ENCODE results near the gene MT4. TPM values are rescaled to one million over a fixed set of nuclear protein-coding genes. Genes with fewer than 3 reads are reported as not detected.
"Not testable (repeated sequence)": the region's sequence is repeated elsewhere in the genome, so short reads cannot be mapped to it uniquely, and the experiment has no call there.

Gene MT4
- total RNA-seq, 1 donor from 2014 or later: not detected

DNA sequence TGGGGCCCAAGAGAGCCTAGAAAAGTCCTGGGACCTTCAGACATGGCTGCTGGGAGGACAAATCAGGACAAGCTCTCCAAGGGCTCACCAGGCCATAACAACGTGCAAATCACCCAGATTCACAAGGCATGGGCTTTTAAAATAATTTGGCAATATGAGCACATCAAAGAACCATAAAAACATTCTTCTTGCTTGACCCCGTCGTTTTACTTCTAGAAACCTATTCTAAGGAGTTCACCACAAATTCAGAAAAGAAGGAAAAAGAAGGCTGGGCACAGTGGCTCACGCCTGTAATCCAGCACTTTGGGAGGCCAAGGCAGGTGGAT lies 12.4 kb downstream of the MT4 start:
- Histone ChIP-seq H3K4me3 (ENCODE audit: low read depth, low read length) (no peak overlapping the region), H3K36me3 (ENCODE audit: control insufficient read depth, insufficient read depth, low read length) (no peaks in the 10 kb centered on the region), H3K27me3 (ENCODE audit: control insufficient read depth, insufficient read depth, low read length) (no peaks in the 10 kb centered on the region)
- TF ChIP-seq, protein P1, sequence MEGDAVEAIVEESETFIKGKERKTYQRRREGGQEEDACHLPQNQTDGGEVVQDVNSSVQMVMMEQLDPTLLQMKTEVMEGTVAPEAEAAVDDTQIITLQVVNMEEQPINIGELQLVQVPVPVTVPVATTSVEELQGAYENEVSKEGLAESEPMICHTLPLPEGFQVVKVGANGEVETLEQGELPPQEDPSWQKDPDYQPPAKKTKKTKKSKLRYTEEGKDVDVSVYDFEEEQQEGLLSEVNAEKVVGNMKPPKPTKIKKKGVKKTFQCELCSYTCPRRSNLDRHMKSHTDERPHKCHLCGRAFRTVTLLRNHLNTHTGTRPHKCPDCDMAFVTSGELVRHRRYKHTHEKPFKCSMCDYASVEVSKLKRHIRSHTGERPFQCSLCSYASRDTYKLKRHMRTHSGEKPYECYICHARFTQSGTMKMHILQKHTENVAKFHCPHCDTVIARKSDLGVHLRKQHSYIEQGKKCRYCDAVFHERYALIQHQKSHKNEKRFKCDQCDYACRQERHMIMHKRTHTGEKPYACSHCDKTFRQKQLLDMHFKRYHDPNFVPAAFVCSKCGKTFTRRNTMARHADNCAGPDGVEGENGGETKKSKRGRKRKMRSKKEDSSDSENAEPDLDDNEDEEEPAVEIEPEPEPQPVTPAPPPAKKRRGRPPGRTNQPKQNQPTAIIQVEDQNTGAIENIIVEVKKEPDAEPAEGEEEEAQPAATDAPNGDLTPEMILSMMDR (IDR thresholded peaks at IDR 0.05; ENCODE audit: insufficient read depth, low read length, severe bottlenecking): no peak
- no peak for DNase-seq (ENCODE audit: low read depth)
- FAIRE-seq: no peak

DNA sequence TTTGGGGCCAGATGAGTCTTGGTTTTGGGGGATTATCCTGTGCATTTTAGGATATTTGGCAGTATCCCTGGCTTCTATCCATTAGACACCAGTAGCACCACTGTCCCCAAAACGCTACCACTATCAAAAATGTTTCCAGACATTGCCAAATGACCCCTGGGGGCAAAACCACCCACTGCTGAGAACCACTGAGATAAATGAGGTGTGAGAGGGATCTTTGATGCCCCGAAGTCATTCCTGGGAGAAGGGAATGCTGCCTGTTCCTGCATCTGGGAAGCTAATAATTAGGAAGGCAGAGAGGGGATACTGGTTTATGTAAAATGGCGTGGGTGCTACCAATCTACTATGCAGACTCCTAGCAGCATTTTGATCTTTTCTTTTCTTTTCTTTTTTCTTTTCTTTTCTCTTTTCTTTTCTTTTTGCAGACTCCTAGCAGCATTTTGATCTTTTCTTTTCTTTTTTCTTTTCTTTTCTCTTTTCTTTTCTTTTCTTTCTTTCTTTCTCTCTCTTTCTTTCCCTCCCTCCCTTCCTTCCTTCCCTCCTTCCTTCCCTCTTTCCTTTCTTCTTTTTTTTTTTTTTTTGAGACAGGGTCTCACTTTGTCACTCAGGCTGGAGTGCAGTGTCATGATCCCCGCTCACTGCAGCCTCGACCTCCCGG lies 15.6 kb downstream of the MT4 start:
- TF ChIP-seq, protein P1 (IDR thresholded peaks at IDR 0.05; ENCODE audit: insufficient read depth, low read length, severe bottlenecking): no peak
- H3K4me3 ChIP-seq (ENCODE audit: low read depth, low read length): no peak overlapping the region
- FAIRE-seq: no peak
- no peaks in the 10 kb centered on the region for H3K36me3 ChIP-seq (ENCODE audit: control insufficient read depth, insufficient read depth, low read length)
- DNase-seq (ENCODE audit: low read depth): no peak
- H3K27me3 ChIP-seq (ENCODE audit: control insufficient read depth, insufficient read depth, low read length): no peaks in the 10 kb centered on the region

DNA sequence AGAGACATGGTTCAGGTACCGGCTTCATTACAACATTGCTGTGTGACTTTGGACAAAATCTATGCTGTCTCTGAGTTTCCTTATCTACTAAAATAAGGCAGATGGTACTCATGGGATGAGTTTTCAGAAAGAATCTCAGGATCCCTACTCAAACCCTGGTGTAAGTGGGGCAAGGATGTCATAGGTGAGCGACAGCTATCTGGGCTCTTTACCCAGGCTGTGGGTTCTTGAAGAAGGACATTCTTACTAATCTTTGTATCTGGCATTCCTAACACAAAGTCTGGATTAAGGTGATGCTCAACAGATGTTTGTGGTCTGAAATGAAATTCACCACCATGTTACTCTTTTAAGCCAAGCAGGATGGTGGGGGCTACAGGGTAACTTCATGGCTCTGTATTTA lies 18.0 kb downstream of the MT4 start:
- DNase-seq (ENCODE audit: low read depth); H3K36me3 ChIP-seq (ENCODE audit: control insufficient read depth, insufficient read depth, low read length); H3K4me3 ChIP-seq (ENCODE audit: low read depth, low read length); FAIRE-seq; H3K27me3 ChIP-seq (ENCODE audit: control insufficient read depth, insufficient read depth, low read length): not testable (repeated sequence)

DNA sequence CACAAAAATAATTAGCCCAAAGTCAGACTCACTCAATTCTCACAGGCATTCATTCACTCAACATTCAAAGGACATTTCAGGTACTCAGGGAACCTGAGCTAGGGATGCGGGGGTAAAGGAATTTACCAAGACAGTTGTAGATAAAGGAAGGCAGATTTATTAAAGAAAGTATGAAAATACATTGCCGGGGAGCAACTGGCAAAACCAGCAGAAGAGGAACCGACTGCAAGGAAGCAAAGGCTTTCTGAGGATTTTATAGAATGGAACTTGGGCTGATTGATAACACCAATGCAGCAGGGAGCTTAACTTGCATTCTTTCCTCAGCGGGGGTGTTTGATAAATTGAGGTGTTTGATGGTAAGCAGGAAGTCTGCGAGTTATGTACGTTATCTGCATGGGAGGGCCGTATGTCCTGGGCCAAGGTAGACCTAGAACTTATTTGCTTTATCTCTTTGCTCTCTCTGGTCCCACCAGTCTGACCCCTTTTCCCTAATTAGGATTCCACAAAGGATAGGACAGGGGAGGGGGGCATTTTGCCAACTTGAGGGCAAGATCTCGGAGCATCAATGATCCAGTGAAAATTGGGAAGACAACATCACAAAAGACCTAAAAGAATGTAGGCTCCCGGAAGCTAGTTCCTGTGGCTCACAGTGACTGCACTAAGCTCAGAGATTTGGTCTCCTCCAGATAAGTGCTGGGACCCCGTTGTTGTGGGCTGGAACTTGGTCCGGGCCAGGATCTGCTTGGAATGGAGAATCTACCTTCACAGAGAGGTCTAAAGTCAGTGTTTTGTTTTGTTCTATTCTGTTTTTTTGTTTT lies 18.7 kb downstream of the MT4 start:
- no peak for DNase-seq (ENCODE audit: low read depth)
- no peak overlapping the region for H3K4me3 ChIP-seq (ENCODE audit: low read depth, low read length)
- TF ChIP-seq, protein P1 (IDR thresholded peaks at IDR 0.05; ENCODE audit: insufficient read depth, low read length, severe bottlenecking): no peak
- H3K36me3 ChIP-seq (ENCODE audit: control insufficient read depth, insufficient read depth, low read length): no peaks in the 10 kb centered on the region
- H3K27me3 ChIP-seq (ENCODE audit: control insufficient read depth, insufficient read depth, low read length): peaks cover 5% of the 10 kb centered on the region
- FAIRE-seq: no peak

DNA sequence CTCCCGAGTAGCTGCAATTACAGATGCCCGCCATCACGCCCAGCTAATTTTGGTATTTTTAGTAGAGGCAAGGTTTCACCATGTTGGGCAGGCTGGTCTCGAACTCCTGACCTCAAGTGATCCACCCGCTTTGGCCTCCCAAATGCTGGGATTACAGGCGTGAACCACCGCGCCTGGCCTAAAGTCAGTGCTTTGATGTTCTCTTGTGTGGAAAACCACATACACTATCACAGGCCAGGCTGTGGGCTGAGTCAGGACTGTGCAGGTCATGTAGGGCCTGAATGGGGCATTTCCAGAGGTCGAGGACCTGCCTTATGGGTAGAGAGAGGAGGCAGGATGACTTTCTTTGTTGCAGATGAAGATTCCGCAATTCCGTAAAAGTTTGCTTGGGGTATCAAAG lies 19.4 kb downstream of the MT4 start:
- no peak for FAIRE-seq
- peaks cover 7% of the 10 kb centered on the region for H3K27me3 ChIP-seq (ENCODE audit: control insufficient read depth, insufficient read depth, low read length)
- no peak overlapping the region for H3K4me3 ChIP-seq (ENCODE audit: low read depth, low read length)
- H3K36me3 ChIP-seq (ENCODE audit: control insufficient read depth, insufficient read depth, low read length): no peaks in the 10 kb centered on the region
- no peak for DNase-seq (ENCODE audit: low read depth)
- TF ChIP-seq, protein P1 (IDR thresholded peaks at IDR 0.05; ENCODE audit: insufficient read depth, low read length, severe bottlenecking): no peak

DNA sequence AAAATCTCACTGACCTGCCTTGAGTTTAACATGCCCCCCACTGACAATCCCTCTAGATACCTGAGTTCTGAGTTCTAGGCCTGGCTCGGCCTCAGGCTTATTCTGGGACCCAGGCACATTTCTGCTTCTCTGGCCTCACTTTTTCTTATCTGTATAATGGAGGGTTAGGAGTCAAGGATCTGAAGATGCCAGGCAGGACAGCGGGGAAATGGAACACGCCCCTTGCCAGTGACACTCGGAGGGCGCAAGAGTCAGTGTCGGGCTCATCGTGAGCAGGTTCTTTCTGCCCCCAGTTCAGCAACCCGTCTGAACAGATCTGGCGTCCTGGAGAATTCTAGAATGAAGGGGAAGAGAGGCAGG lies 23.9 kb downstream of the MT4 start:
- no peak overlapping the region for H3K4me3 ChIP-seq (ENCODE audit: low read depth, low read length)

More for the DNA sequence above, 23.9 kb downstream of the MT4 start:
- TF ChIP-seq, protein P1 (IDR thresholded peaks at IDR 0.05; ENCODE audit: insufficient read depth, low read length, severe bottlenecking): no peak
- H3K36me3 ChIP-seq (ENCODE audit: control insufficient read depth, insufficient read depth, low read length): no peaks in the 10 kb centered on the region
- DNase-seq (ENCODE audit: low read depth): no peak
- H3K27me3 ChIP-seq (ENCODE audit: control insufficient read depth, insufficient read depth, low read length): peaks cover 25% of the 10 kb centered on the region
- no peak for FAIRE-seq

Measured in bronchial epithelial cell (primary cell).